SKM-1 treated with dmso at 0.1 percent for 144 hours (cell line): ENCODE results near the gene CLDN9.
"Not testable (repeated sequence)": the region's sequence is repeated elsewhere in the genome, so short reads cannot be mapped to it uniquely, and the experiment has no call there.

ENCODE experiments used
- DNase-seq: peaks from one replicate; lab custom pipeline; 2025; ENCODE audit not compliant: unreplicated experiment; lab: John Stamatoyannopoulos, UW

The CLDN9 gene

DNA sequence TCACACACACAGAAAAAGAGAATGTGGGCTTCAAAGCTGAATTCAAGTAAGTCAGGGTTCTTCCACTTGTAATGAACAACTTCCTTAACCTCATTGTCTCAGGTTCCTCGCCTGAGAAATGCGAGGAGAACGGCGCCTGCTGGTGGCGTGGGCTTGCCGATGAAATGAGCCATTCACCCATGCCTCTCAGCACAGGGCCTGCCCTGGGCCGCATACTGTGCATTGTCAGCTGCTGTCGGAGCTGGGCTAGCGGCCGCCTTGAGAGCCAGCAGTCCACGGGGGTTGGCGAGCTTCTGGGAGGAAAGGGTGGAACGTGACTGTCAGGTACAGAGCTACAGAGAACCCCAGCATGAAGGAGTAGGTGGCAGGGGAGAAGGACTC, 40.6 kb downstream of the CLDN9 start:
- DNase-seq, result not testable (repeated sequence)

DNA sequence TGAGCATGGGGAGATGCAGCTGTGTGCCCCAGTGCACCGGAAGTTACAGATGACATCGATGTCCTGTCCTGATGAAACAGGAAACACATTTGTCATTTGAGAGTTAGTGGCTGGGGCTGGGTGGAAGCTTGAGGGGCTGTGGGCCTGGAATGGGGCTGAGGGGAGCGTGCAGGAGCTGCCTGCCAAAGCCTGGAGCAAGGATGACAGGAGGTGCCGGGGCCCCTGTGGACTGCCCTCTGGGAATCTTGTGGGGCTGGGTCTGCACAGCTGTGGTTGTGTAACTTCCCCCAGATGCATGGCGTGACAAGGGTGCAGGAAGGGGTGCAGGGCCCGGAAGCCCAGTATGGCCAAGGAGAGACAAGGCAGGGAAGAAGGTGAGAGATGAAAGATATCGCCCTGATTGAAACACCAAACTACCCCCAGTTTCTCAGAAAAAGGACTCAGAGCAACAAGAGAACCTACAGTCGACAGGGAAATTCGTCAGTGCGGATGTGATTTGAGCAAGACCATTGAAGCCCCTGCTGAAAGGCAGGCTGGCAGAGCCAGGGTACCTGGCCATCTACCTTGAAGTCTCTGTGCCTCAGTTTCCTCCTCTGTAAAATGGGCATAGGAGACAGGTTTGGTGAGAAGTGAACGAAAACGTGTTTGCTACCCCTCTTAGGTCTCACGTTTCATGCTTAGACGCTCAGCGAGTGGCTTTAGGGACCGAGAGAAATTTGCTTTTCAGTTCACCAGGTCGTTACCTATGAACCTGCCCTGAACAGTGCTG, 42.4 kb downstream of the CLDN9 start:
- peak; percentile 70 for DNase-seq

GRCh38 chr16:3055734-3056115, 43.0 kb downstream of the CLDN9 start:
- not testable (repeated sequence) for DNase-seq

- DNase-seq, result no peak
Measured at GRCh38 chr16:3056336-3057180, 43.8 kb downstream of the CLDN9 start.

- no peak for DNase-seq
Measured at GRCh38 chr16:3057181-3058138, 44.7 kb downstream of the CLDN9 start.

DNA sequence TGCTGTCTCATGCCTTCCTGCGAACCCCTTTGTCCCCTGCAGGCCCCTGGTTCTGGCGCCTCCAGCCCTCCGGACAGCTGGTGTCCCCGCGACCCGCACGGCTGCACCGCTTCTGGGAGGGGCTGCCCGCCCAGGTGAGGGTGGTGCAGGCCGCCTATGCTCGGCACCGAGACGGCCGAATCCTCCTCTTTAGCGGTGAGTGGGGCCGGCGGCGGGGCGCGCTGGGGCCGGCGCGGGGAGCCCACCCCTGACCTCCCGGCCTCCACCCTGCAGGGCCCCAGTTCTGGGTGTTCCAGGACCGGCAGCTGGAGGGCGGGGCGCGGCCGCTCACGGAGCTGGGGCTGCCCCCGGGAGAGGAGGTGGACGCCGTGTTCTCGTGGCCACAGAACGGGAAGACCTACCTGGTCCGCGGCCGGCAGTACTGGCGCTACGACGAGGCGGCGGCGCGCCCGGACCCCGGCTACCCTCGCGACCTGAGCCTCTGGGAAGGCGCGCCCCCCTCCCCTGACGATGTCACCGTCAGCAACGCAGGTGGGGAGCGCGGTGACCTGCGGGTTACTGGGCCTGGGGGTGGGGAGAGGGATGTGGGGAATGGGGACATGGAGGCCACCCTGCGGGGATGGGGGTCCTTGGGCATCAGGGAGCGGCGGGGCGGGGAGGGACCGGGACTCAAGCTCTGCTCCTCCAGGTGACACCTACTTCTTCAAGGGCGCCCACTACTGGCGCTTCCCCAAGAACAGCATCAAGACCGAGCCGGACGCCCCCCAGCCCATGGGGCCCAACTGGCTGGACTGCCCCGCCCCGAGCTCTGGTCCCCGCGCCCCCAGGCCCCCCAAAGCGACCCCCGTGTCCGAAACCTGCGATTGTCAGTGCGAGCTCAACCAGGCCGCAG, 45.7 kb downstream of the CLDN9 start:
- no peak for DNase-seq

- DNase-seq, result peak; percentile 63
Measured at GRCh38 chr16:3059041-3059722, 46.5 kb downstream of the CLDN9 start.

GRCh38 chr16:3059723-3060242, 47.1 kb downstream of the CLDN9 start:
- no peak for DNase-seq

GRCh38 chr16:3060339-3061127, 47.8 kb downstream of the CLDN9 start:
- no peak for DNase-seq

DNA sequence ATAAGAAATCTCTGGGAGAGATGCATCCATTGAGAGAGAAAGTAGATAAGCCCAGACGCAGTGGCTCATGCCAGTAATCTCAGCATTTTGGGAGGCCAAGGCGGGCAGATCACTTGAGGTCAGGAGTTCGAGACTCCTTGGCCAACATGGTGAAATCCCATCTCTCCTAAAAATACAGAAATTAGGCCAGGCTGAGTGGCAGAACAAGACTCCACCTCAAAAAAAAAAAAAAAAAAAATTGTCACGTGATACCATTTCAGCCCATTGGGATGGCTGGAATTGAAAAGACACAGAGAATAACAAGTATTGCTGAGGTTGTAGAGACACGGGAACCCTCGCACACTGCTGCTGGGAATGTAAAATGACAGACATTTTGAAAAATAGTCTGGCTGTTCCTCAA, 49.8 kb downstream of the CLDN9 start:
- DNase-seq, result no peak

GRCh38 chr16:3063625-3064386, 51.1 kb downstream of the CLDN9 start:
- no peak for DNase-seq
